Right lobe of liver (tissue), 4 donors: ENCODE results near the gene DIP2C.

Experiments used
- POLR2A ChIP-seq: fragments of 450-650 bp; IDR thresholded peaks from one replicate; pipeline ENCODE4 v1.6.1; 2017; ENCODE audit warnings: antibody characterized with exemption, mild to moderate bottlenecking
- TF ChIP-seq, protein P1 (sequence below), 4 donors: fragments of 200-600 bp in 3 of 4; fragments of 450-650 bp in 1 of 4; IDR thresholded peaks; one replicate each; pipeline versions ENCODE4 v1.5.1 to v1.8.0; 2016 to 2022; ENCODE audit warnings: antibody characterized with exemption in 4 of 4, mild to moderate bottlenecking in 2 of 4
- donor health status: DM: no; HTN: no; CAD: no.
- donor health status: DM: no; HTN: no; CAD: no.
- donor health status: DM: no; HTN: yes; CAD: no.

DNA sequence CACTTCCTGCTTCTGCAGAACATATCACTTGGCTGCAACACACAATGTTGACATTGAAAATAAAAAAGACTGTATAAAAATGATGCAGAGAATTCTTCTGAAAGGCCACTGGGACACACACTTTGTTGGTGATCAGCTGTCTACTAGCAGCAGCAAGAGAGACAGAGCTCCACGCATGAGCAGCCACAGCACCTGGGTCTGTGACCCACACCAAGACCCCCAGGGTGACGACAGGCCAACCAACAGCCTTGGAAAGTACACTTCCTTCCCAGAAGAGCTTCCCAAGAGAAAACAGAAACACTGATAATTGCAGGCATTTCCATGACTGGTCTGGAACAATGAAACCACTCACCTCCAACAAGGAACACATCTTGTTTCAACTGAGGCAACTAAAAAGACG, 239.0 kb downstream of the DIP2C start:
- no peak for TF ChIP-seq POLR2A
- TF ChIP-seq, protein P1, sequence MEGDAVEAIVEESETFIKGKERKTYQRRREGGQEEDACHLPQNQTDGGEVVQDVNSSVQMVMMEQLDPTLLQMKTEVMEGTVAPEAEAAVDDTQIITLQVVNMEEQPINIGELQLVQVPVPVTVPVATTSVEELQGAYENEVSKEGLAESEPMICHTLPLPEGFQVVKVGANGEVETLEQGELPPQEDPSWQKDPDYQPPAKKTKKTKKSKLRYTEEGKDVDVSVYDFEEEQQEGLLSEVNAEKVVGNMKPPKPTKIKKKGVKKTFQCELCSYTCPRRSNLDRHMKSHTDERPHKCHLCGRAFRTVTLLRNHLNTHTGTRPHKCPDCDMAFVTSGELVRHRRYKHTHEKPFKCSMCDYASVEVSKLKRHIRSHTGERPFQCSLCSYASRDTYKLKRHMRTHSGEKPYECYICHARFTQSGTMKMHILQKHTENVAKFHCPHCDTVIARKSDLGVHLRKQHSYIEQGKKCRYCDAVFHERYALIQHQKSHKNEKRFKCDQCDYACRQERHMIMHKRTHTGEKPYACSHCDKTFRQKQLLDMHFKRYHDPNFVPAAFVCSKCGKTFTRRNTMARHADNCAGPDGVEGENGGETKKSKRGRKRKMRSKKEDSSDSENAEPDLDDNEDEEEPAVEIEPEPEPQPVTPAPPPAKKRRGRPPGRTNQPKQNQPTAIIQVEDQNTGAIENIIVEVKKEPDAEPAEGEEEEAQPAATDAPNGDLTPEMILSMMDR (IDR thresholded peaks at IDR 0.05) = no peak
